ENCODE measurements around the gene RBM11. TPM values are rescaled to one million over a fixed set of nuclear protein-coding genes. Genes with fewer than 3 reads are reported as not detected.

The RBM11 gene
- total RNA-seq, 1 experiment from 2014 or later = 4.5 TPM

- H3K4me2 ChIP-seq = no peak overlapping the region
- DNase-seq = no peak
- no peaks in the 10 kb centered on the region for H3K9me2 ChIP-seq (ENCODE audit: insufficient read depth)
- TF ChIP-seq CTCF (conservative IDR thresholded peaks at IDR 0.05) = no peak
- no peak for TF ChIP-seq EZH2 (IDR thresholded peaks at IDR 0.05; ENCODE audit: low read depth)
- ChIA-PET POLR2A (ENCODE audit: unreplicated experiment) (no interaction called here), CTCF (no interaction called here)
- no peaks in the 10 kb centered on the region for H4K20me1 ChIP-seq (ENCODE audit: insufficient read depth)
- intact Hi-C loops (cut with micrococcal nuclease; ENCODE audit: unreplicated experiment) = no loop called here
- no peaks in the 10 kb centered on the region for H3K9me3 ChIP-seq (ENCODE audit: insufficient read depth, low read depth)
- no peak overlapping the region for H3K27ac ChIP-seq
- no TSS peak for BruUV-seq (replicated peaks)
- no peaks in the 10 kb centered on the region for H3K79me2 ChIP-seq (ENCODE audit: low read depth)
- H2AFZ ChIP-seq = no peak overlapping the region
- H3K27me3 ChIP-seq (ENCODE audit: insufficient read depth, low read depth) = no peaks in the 10 kb centered on the region
- no peaks in the 10 kb centered on the region for H3F3A ChIP-seq (ENCODE audit: insufficient read depth, low read depth)
- H3K4me1 ChIP-seq (replicated peaks; ENCODE audit: insufficient read depth) = no peaks in the 10 kb centered on the region
- no peak overlapping the region for H3K4me3 ChIP-seq
- H3K36me3 ChIP-seq (ENCODE audit: low read depth) = no peaks in the 10 kb centered on the region
These were observed 51.1 kb downstream of the RBM11 start for GRCh38 chr21:14267076-14267475.

GRCh38 chr21:14270631-14271030 lies 54.7 kb downstream of the RBM11 start:
- no peaks in the 10 kb centered on the region for H3K9me2 ChIP-seq (ENCODE audit: insufficient read depth)
- H4K20me1 ChIP-seq (ENCODE audit: insufficient read depth) = no peaks in the 10 kb centered on the region
- H3F3A ChIP-seq (ENCODE audit: insufficient read depth, low read depth) = no peaks in the 10 kb centered on the region
- no peaks in the 10 kb centered on the region for H3K36me3 ChIP-seq (ENCODE audit: low read depth)
- H2AFZ ChIP-seq = no peak overlapping the region
- no peaks in the 10 kb centered on the region for H3K27me3 ChIP-seq (ENCODE audit: insufficient read depth, low read depth)
- H3K4me3 ChIP-seq = no peak overlapping the region
- no peaks in the 10 kb centered on the region for H3K4me1 ChIP-seq (replicated peaks; ENCODE audit: insufficient read depth)
- H3K79me2 ChIP-seq (ENCODE audit: low read depth) = no peaks in the 10 kb centered on the region
- no peaks in the 10 kb centered on the region for H3K9me3 ChIP-seq (ENCODE audit: insufficient read depth, low read depth)
- POLR2A ChIA-PET (ENCODE audit: unreplicated experiment) = no interaction called here
- no TSS peak for BruUV-seq (replicated peaks)
- H3K27ac ChIP-seq = no peak overlapping the region
- intact Hi-C loops (cut with micrococcal nuclease; ENCODE audit: unreplicated experiment) = loop anchor here (10.0 kb wide), 1 partner anchor 114 kb away; the partner anchor contains the start of gene HSPA13
- H3K4me2 ChIP-seq = no peak overlapping the region
- CTCF ChIA-PET = no interaction called here
- TF ChIP-seq CTCF (conservative IDR thresholded peaks at IDR 0.05) (no peak), EZH2 (IDR thresholded peaks at IDR 0.05; ENCODE audit: low read depth) (no peak)
- no peak for DNase-seq

GRCh38 chr21:14271053-14271452 lies 55.1 kb downstream of the RBM11 start:
- no peak overlapping the region for H2AFZ ChIP-seq
- ChIA-PET POLR2A (ENCODE audit: unreplicated experiment) (no interaction called here), CTCF (no interaction called here)
- no peak overlapping the region for H3K27ac ChIP-seq
- H3K27me3 ChIP-seq (ENCODE audit: insufficient read depth, low read depth) = no peaks in the 10 kb centered on the region
- intact Hi-C loops (cut with micrococcal nuclease; ENCODE audit: unreplicated experiment) = loop anchor here (10.0 kb wide), 1 partner anchor 114 kb away; the partner anchor contains the start of gene HSPA13
- H3K4me1 ChIP-seq (replicated peaks; ENCODE audit: insufficient read depth) = no peaks in the 10 kb centered on the region
- BruUV-seq (replicated peaks) = no TSS peak
- no peak for DNase-seq
- H3K9me3 ChIP-seq (ENCODE audit: insufficient read depth, low read depth) = no peaks in the 10 kb centered on the region
- H3F3A ChIP-seq (ENCODE audit: insufficient read depth, low read depth) = no peaks in the 10 kb centered on the region
- no peaks in the 10 kb centered on the region for H3K9me2 ChIP-seq (ENCODE audit: insufficient read depth)
- H3K36me3 ChIP-seq (ENCODE audit: low read depth) = no peaks in the 10 kb centered on the region
- no peak overlapping the region for H3K4me2 ChIP-seq
- no peaks in the 10 kb centered on the region for H3K79me2 ChIP-seq (ENCODE audit: low read depth)
- H3K4me3 ChIP-seq = no peak overlapping the region
- TF ChIP-seq EZH2 (IDR thresholded peaks at IDR 0.05; ENCODE audit: low read depth) (no peak), CTCF (conservative IDR thresholded peaks at IDR 0.05) (no peak)
- H4K20me1 ChIP-seq (ENCODE audit: insufficient read depth) = no peaks in the 10 kb centered on the region

All from PC-9 (cell line).